Transverse colon (tissue), 4 donors: ENCODE measurements around the gene POU2F1. TPM values are rescaled to one million over a fixed set of nuclear protein-coding genes. Genes with fewer than 3 reads are reported as not detected.
"Not testable (repeated sequence)": the region's sequence is repeated elsewhere in the genome, so short reads cannot be mapped to it uniquely, and the experiment has no call there.

ENCODE experiments used
- DNase-seq: peaks from one replicate; pipeline ENCODE4 v3.0.0-alpha.2; 2019
- H3K27ac ChIP-seq, 4 donors: fragments of 200-600 bp; sonication (generic); 2 replicates each; pipeline ENCODE4 v1.5.1; 2016 to 2018; ENCODE audit warnings: inconsistent platforms in 4 of 4
- H3K27me3 ChIP-seq: fragments of 200-600 bp; sonication (generic); 2 replicates; pipeline ENCODE4 v1.5.1; 2017; ENCODE audit warnings: inconsistent platforms
- H3K36me3 ChIP-seq, 4 donors: fragments of 200-600 bp; sonication (generic); 2 replicates each; pipeline ENCODE4 v1.5.1; 2017 to 2019; ENCODE audit warnings: inconsistent platforms in 4 of 4
- H3K4me1 ChIP-seq, 4 donors: fragments of 200-600 bp; sonication (generic); 2 replicates each; pipeline ENCODE4 v1.5.1; 2017 to 2020; ENCODE audit warnings: inconsistent platforms in 4 of 4
- H3K4me3 ChIP-seq, 4 donors: fragments of 200-600 bp; sonication (generic); 1 replicate in 1 of 4; 2 replicates in 3 of 4; pipeline versions ENCODE4 v1.5.1 to v1.6.1; 2017 to 2019; ENCODE audit warnings: inconsistent platforms in 4 of 4
- H3K9me3 ChIP-seq, 2 donors: fragments of 200-600 bp; sonication (generic); 2 replicates each; pipeline ENCODE4 v1.5.1; 2017 to 2019; ENCODE audit warnings: inconsistent platforms in 2 of 2
- EP300 ChIP-seq: sonication (generic); formaldehyde crosslinking; IDR thresholded peaks from one replicate; pipeline ENCODE4 v1.6.1; 2017; ENCODE audit warnings: antibody characterized with exemption, low read depth
- POLR2A ChIP-seq: fragments of 450-650 bp; IDR thresholded peaks from one replicate; pipeline ENCODE4 v1.6.1; 2016; ENCODE audit warnings: antibody characterized with exemption, mild to moderate bottlenecking, moderate library complexity
- POLR2AphosphoS5 ChIP-seq, 3 donors: sonication (generic); formaldehyde crosslinking; IDR thresholded peaks; one replicate each; pipeline ENCODE4 v1.6.1; 2016; ENCODE audit warnings: antibody characterized with exemption in 3 of 3
- WGBS, 2 donors: methylation state at CpG; one replicate each; pipeline ENCODE4 v1.1.5; 2018; ENCODE audit warnings: low coverage in 1 of 2; 5-methylcytosine and 5-hydroxymethylcytosine counted together
- in situ Hi-C, 4 donors: fragments of 200-750 bp; cut with MboI; loops; one replicate each; pipeline versions ENCODE4 v1.15.0 to v1.15.1; 2017; ENCODE audit warnings: low sequenced_read_pairs in 3 of 4, low pct_ligation_motif_present in 1 of 4, low pct_unique_long_range_greater_than_20kb in 1 of 4
- intact Hi-C: fragments of 100-400 bp; cut with DNase I; formaldehyde crosslinking; loops from one replicate; pipeline ENCODE4 v1.15.1; 2023; ENCODE audit warnings: low total_unique reads
- total RNA-seq, 4 donors: library from RNA; depleted of rRNA; stranded (reverse); fragments of >200 nt; gene quantifications; one replicate each; pipeline ENCODE4 v1.1.0, GENCODE V29; 2016
- TF ChIP-seq, protein P1 (sequence below), 5 experiments: fragments of 200-600 bp in 3 of 5; fragments of 450-650 bp in 2 of 5; sonication (generic) in 3 of 5; IDR thresholded peaks; 1 replicate in 2 of 5; 2 replicates in 3 of 5; pipeline ENCODE4 v1.5.1; 2016 to 2017; ENCODE audit warnings: antibody characterized with exemption in 5 of 5, inconsistent platforms in 3 of 5, mild to moderate bottlenecking in 2 of 5, moderate library complexity in 1 of 5

POU2F1 gene
- total RNA-seq, 4 donors from 2014 or later = 6.6 to 31.8 (median 19.0) TPM

DNA sequence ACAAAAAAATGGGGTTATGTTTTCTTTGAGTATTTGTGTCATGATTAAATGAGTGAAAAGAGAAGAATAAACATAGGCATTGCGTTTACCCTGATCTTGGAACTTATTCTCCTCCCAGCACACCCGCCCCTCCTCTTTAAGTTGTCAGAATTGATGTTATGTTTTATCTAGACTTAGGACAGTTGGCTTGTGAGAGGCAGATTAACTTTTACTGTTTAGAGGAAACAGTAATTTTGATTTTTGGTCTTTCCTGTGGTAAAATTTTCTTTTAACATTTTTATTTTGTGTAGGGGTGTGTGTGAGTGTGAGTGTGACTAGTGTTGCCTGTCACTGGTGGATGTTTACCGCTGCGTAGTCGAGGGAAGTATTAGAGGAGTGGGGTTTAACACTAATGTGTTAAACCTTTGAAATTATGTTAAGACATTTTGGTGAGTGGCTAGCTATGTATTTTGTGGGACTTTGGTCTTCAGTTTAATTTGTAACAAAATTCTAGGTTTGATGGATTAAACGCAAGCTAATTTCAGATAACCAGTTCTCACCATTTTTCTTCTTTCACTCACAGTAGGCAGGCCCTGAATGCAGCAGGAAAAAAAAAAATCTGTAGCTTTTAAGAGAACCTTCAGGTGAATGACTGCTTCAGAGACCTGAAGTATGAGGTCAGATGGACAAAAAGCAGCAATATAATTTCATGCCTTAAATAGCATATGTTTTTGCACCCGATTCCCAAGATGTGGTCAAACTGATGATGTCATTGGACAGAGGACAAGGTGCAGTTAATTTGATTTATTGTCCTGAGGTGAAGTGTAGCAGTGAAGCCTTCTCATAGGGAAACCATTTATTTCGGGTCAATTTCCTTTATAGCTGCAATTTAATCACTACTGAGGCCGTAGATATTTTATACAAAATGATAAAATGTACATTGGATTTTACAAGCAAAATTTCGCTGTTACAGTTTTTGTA, 2.7 kb downstream of the POU2F1 start:
- WGBS, 2 donors = 56 to 59% methylated on average over 10 of the region's 10 CpGs
- TF ChIP-seq, protein P1, sequence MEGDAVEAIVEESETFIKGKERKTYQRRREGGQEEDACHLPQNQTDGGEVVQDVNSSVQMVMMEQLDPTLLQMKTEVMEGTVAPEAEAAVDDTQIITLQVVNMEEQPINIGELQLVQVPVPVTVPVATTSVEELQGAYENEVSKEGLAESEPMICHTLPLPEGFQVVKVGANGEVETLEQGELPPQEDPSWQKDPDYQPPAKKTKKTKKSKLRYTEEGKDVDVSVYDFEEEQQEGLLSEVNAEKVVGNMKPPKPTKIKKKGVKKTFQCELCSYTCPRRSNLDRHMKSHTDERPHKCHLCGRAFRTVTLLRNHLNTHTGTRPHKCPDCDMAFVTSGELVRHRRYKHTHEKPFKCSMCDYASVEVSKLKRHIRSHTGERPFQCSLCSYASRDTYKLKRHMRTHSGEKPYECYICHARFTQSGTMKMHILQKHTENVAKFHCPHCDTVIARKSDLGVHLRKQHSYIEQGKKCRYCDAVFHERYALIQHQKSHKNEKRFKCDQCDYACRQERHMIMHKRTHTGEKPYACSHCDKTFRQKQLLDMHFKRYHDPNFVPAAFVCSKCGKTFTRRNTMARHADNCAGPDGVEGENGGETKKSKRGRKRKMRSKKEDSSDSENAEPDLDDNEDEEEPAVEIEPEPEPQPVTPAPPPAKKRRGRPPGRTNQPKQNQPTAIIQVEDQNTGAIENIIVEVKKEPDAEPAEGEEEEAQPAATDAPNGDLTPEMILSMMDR (IDR thresholded peaks at IDR 0.05) = no peak
- TF ChIP-seq EP300 (no peak), POLR2AphosphoS5 (IDR thresholded peaks at IDR 0.05) (peak in 1 of 3 donors; percentile 10), POLR2A (no peak)
- Histone ChIP-seq H3K36me3 (no peaks in the 10 kb centered on the region), H3K9me3 (no peaks in the 10 kb centered on the region), H3K27ac (peak overlapping the region; percentile 95 to 100 (median 100)), H3K27me3 (no peaks in the 10 kb centered on the region), H3K4me1 (peaks cover 10 to 64% (median 35%) of the 10 kb centered on the region in 4 donors), H3K4me3 (no peak overlapping the region)
- intact Hi-C loops (no loop called here), in situ Hi-C loops (no loop called here)
- no peak for DNase-seq

DNA sequence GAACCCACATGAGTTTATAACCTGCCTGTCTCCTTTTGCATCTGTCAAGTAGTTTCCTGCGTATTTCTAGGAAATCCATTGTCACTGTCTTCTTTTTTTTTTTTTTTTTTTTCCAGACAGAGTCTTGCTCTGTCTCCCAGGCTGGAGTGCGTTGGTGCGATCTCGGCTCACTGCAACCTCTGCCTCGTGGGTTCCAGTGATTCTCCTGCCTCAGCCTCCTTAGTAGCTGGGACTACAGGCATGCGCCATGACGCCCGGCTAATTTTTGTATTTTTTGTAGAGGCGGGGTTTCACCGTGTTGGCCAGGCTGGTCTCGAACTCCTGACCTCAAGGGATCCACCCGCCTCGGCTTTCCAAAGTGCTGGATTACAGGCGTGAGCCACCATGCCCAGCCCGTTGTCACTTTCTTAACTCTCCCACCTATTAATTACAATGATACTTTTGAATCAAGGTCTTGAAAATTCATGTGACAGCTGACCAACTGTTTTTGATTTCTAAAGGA, 4.1 kb downstream of the POU2F1 start:
- H3K4me3 ChIP-seq, H3K27me3 ChIP-seq, intact Hi-C loops, H3K36me3 ChIP-seq, in situ Hi-C loops, H3K9me3 ChIP-seq, DNase-seq: not testable (repeated sequence)
- peak overlapping the region in 1 of 4 donors; percentile 100 for H3K27ac ChIP-seq
- H3K4me1 ChIP-seq = peaks cover 10 to 62% (median 41%) of the 10 kb centered on the region in 4 donors
- WGBS, 2 donors = 94 to 98% methylated on average over 7 to 15 of the region's 15 CpGs

DNA sequence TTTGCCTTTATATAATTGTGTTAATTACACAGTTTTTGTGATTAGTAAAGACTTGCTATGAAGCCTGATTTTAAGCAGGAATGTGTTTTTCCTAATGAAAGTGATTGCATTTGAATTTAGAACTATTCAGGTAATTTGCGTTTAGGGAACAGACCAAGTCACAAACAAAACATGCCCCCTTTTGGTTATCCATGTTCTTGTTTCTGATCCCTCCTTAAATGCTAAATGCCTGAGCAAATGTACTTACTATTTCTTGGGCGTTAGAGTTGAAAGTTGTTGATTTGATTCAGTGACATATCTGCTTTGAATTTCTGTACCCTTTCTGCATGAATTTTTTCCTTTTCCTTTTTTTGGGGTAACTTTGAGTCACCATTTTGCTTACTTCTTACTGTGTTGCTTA, 5.2 kb downstream of the POU2F1 start:
- Histone ChIP-seq H3K9me3 (no peaks in the 10 kb centered on the region), H3K36me3 (no peaks in the 10 kb centered on the region), H3K27me3 (no peaks in the 10 kb centered on the region), H3K27ac (no peak overlapping the region), H3K4me1 (peaks cover 10 to 68% (median 43%) of the 10 kb centered on the region in 4 donors), H3K4me3 (no peak overlapping the region)
- intact Hi-C loops (no loop called here), in situ Hi-C loops (no loop called here)
- no peak for TF ChIP-seq POLR2AphosphoS5 (IDR thresholded peaks at IDR 0.05)
- TF ChIP-seq EP300 = no peak
- TF ChIP-seq POLR2A = no peak
- TF ChIP-seq, protein P1 (IDR thresholded peaks at IDR 0.05) = no peak
- no peak for DNase-seq
- 85 to 87% methylated on average over 2 of the region's 2 CpGs for WGBS, 2 donors

DNA sequence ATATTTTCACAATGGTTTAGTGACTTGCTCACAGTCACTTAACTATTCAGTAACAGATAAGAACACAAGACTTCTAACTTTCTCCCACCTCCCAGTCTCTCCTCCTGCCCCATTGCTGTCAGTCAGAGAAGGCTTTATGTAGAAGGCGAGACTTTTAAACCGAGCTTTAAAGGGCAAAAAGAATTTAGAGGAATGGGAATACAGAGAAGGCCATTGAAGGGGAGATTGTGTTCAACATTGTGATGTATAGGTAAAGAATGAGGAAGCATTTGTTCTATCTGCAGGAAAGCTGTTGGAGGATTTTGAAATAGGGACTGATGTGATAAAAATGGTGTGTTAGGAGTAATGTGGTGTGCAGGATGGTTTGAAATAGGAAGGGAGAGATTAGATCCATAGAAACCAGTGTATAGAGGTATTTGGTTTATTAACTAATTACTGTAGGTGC, 7.3 kb downstream of the POU2F1 start:
- no peaks in the 10 kb centered on the region for H3K9me3 ChIP-seq
- H3K4me3 ChIP-seq = no peak overlapping the region
- H3K27me3 ChIP-seq = no peaks in the 10 kb centered on the region
- DNase-seq = no peak
- intact Hi-C loops = no loop called here
- H3K27ac ChIP-seq = peak overlapping the region; percentile 26 to 59 (median 48)
- H3K36me3 ChIP-seq = no peaks in the 10 kb centered on the region
- 65 to 71% methylated on average over 2 of the region's 2 CpGs for WGBS, 2 donors
- in situ Hi-C loops = no loop called here
- TF ChIP-seq, protein P1 (IDR thresholded peaks at IDR 0.05) = no peak
- TF ChIP-seq POLR2AphosphoS5 (IDR thresholded peaks at IDR 0.05) = no peak
- TF ChIP-seq POLR2A = no peak
- no peak for TF ChIP-seq EP300
- H3K4me1 ChIP-seq = peaks cover 6 to 60% (median 37%) of the 10 kb centered on the region in 4 donors
